Activated T-helper 1 cell treated with Interleukin-2 at 50 U/mL for 16 hours (primary cell): ENCODE results near the gene POMC.
"Not testable (repeated sequence)": the region's sequence is repeated elsewhere in the genome, so short reads cannot be mapped to it uniquely, and the experiment has no call there.

Experiments used
- DNase-seq: peaks from one replicate; pipeline ENCODE4 v3.0.0-alpha.2; 2020; ENCODE audit warnings: low read depth

Gene POMC

DNA sequence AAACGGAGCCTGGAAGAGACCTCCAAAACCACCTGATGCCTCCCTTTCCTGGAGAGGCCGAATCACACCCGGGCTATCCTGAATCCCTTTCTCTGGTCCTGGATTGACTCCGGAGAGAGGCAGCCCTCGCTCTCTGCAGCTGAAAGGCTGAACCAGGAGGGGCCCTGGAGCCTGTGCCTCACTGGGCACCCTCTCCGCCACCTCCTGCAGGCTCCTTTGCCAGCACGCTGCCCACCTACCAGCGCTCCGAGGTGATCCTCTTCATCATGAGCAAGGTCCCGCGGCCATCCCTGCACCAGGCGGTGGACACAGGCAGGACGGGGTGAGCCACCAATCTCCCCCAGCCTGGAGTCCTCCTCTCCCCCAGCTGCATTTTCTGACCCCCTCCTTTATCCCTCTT lies 35.7 kb downstream of the POMC start:
- no peak for DNase-seq

- no peak for DNase-seq
Observed at GRCh38 chr2:25132299-25132635, 36.1 kb downstream of the POMC start.

DNA sequence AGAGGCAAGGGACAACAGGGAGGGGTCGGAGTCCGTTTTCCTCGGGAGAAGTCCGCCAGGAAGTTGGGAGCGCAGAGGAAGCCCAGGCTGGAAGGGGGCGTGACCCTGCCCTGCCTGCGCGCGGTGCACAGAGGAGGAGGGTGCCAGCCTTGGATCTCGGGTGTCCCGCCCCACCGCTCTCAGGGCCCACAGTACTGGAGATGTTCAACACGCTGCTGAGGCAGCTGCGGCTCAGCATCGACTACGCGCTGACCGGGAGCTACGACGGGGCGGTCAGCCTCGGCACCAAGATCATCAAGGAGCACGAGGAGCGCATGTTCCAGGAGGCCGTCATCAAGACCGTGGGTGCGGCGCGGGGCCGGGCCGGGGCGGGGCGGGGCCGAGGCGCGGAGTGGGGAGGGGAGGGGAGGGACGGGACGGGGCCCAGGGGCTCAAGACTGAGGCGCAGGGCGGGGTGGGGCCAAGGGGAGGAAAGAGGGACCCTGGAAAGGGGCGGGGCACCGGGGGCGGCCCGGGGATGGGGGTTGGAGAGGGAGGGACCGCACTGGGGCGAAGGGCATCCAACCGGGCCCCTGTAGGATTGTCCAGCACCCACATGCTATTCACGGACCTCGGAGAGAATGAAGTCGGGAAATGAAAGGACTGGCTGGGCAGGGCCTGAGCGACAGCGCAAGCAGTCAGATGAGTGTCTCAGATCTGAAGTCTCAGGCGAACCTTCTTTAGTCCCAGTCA lies 36.6 kb downstream of the POMC start:
- no peak for DNase-seq

GRCh38 chr2:25131253-25131566 lies 37.2 kb downstream of the POMC start:
- no peak for DNase-seq

GRCh38 chr2:25129901-25130520 lies 38.4 kb downstream of the POMC start:
- no peak for DNase-seq

DNA sequence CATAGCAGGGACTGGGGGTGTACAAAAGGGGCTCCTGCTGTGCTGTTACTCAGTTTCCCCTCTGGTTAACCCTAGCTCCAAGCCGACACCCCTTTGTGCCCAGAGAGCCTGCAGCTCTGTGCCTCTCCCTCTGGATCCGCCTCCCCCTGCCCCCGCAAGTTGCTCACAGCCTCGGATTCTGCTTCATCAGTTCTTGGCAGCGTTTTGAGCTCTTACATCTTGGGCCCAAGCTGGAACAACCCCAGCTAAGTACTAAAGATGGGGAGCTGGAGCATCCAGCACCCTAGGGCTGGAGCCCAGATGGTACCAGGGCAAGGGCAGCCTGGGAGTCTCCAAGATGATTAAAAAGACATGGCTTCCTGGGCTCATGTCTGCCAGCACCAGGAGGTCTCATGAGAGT lies 40.7 kb downstream of the POMC start:
- no peak for DNase-seq

DNA sequence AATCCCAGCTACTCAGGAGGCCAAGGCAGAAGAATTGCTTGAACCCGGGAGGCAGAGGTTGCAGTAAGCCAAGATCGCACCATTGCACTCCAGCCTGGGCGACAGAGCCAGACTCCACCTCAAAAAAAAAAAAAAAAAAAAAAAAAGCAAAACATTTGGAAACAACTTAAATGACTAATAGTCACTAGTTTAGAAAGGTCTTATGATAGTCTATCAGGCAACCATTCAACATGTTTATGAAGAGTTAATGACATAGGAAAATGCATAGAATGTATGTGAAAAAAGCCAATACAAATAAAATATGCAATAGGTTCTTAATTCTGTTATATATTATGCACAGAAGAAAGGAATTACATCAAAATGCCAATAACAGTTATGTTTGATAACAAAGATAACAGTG lies 41.3 kb downstream of the POMC start:
- not testable (repeated sequence) for DNase-seq

DNA sequence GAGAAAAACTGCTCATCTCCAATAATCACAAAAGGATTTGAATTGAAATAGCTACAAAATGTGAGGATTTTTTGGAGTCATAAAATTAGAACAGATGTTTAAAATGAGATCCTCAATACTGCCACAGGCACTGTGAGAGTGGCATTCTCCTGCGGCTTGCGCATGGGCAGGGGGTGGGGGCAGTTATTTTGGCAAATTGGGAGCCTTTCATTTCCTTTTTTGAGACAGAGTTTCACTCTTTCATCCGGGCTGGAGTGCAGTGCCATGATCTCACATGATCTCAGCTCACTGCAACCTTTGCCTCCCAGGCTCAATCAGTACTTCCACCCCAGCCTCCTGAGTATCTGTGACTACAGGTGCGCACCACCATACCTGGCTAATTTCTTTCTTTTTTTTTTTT lies 42.4 kb downstream of the POMC start:
- no peak for DNase-seq

- no peak for DNase-seq
Observed at GRCh38 chr2:25125189-25125588, 43.2 kb downstream of the POMC start.

DNA sequence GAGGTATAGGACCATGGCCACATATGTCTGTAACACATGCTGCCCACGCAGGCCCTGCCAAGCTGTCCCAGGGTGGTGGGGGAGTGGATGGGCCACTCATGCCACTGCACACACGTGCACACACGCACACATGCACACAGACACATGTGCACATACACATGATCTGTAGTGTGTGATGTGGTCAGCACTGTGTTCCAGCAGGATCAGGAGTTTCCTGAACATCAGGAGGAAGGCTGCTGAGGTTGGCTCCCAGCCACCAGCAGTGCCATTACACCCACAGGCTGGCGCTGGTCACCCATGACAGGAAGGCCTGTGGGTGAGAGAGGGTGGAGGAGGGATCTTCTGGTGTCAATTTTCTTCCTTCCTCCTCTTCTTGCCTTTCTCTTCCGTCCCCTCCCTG lies 44.7 kb downstream of the POMC start:
- no peak for DNase-seq

DNA sequence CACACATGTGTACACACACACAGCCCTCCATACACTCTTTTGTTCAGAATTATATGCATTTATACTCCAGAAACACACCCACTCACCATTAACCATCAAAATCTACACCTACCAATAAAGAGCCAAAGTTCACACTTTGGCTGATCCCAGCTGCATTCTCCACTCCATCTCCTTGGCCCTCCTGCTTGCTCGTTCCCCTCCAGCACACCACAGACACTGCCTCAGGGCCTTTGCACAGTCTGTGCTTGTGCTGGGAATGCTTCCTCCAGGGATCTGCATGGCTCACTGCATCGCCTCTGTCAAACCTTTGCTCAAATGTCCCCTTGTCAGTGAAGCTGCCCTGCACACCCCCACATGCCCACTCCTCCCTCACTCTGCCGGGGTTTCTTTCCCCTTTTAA lies 46.0 kb downstream of the POMC start:
- DNase-seq, result no peak

DNA sequence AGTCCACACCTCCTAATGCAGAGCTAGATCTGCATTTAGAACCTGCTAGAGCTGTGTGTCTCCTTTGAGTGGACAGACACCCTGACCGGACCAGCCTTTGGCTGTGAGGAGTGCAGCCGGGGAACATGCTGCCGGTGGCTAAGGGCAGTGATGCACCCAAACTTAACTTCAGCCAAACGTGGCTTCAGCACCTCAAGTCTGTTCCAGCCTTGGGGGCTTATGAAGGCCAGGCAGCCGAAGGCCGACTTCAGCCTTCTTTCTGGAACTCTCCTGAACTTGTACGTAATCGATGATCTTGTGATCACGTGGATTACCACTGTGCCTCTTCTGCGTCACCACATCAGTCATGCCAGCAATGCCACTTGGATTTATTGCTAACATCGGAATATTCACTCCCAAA lies 49.1 kb downstream of the POMC start:
- DNase-seq, result no peak

GRCh38 chr2:25116956-25117355 lies 51.4 kb downstream of the POMC start:
- DNase-seq, result no peak

GRCh38 chr2:25115902-25116301 lies 52.5 kb downstream of the POMC start:
- no peak for DNase-seq

- no peak for DNase-seq
Observed at GRCh38 chr2:25115249-25115883, 53.0 kb downstream of the POMC start.

DNA sequence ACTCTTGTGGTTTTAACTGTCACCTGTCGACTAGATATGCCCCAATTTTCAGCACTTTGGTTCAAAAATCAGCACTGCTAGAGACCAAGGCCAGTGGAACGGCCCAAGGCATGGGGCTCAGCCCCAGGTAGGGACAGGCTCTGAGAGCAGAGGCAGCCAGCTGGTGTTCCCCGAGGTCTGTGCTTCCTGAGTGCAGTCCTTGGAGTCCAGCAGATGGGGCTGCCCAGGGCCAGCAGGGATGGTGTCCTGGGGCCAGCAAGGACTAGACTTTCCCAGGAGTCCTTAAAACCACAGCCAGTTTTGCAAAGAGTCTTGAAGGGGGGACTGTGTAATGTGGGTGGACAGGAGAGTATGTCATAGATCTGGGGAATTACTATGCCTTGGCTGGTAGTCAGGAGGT lies 56.3 kb downstream of the POMC start:
- DNase-seq, result no peak
